Femur (tissue), 1 donor: Measurements from ENCODE around the gene TBXA2R.
"Not testable (repeated sequence)": the region's sequence is repeated elsewhere in the genome, so short reads cannot be mapped to it uniquely, and the experiment has no call there.

Experiments
- DNase-seq: peaks from one replicate; pipeline ENCODE4 v3.0.0-alpha.2; 2017

The TBXA2R gene

GRCh38 chr19:3606690-3607289 lies at the start of gene TBXA2R:
TSS of gene TBXA2R (minus strand) at chr19:3606875. CDS start at chr19:3600634, 6,241 bp downstream.
- DNase-seq = peak; percentile 79

GRCh38 chr19:3656073-3656746 lies 49.5 kb upstream of the TBXA2R start:
- no peak for DNase-seq

- peak; percentile 65 for DNase-seq
Observed at GRCh38 chr19:3655402-3656072, 48.9 kb upstream of the TBXA2R start.

- DNase-seq = no peak
Observed at GRCh38 chr19:3653865-3654513, 47.3 kb upstream of the TBXA2R start.

GRCh38 chr19:3653081-3653795 lies 46.6 kb upstream of the TBXA2R start:
- no peak for DNase-seq

- DNase-seq = no peak
Observed at GRCh38 chr19:3652422-3652821, 45.7 kb upstream of the TBXA2R start.

- no peak for DNase-seq
Observed at GRCh38 chr19:3651684-3652083, 45.0 kb upstream of the TBXA2R start.

GRCh38 chr19:3649888-3650287 lies 43.2 kb upstream of the TBXA2R start:
- DNase-seq = no peak

- DNase-seq = no peak
Observed at GRCh38 chr19:3648037-3648905, 41.6 kb upstream of the TBXA2R start.

- DNase-seq = not testable (repeated sequence)
Observed at GRCh38 chr19:3647102-3647501, 40.4 kb upstream of the TBXA2R start.

GRCh38 chr19:3646336-3647092 lies 39.8 kb upstream of the TBXA2R start:
- DNase-seq = no peak

- DNase-seq = no peak
Observed at GRCh38 chr19:3645726-3646125, 39.1 kb upstream of the TBXA2R start.

- DNase-seq = no peak
Observed at GRCh38 chr19:3645067-3645396, 38.4 kb upstream of the TBXA2R start.

GRCh38 chr19:3644351-3645066 lies 37.8 kb upstream of the TBXA2R start:
- DNase-seq = no peak

- DNase-seq = no peak
Observed at GRCh38 chr19:3643674-3644313, 37.1 kb upstream of the TBXA2R start.

- no peak for DNase-seq
Observed at GRCh38 chr19:3642987-3643673, 36.5 kb upstream of the TBXA2R start.

GRCh38 chr19:3642296-3642695 lies 35.6 kb upstream of the TBXA2R start:
- DNase-seq = no peak

GRCh38 chr19:3641515-3642269 lies 35.0 kb upstream of the TBXA2R start:
- no peak for DNase-seq

- no peak for DNase-seq
Observed at GRCh38 chr19:3639479-3639878, 32.8 kb upstream of the TBXA2R start.
